Central memory CD8-positive, alpha-beta T cell (primary cell): ENCODE measurements around the gene SLC17A8.

Source experiments
- ATAC-seq: fragments of 150-1000 bp; cut with Tn5 transposase; replicated peaks from 2 replicates; pipeline ENCODE4 v1.10.0; 2022; ENCODE audit warnings: mild to moderate bottlenecking, moderate FRiP score, moderate number of reproducible peaks; ENCODE audit not compliant: poor library complexity, severe bottlenecking; ENCODE audit errors: extremely low read depth
- DNase-seq, 2 donors: peaks; one replicate each; pipeline ENCODE4 v3.0.0; 2021; ENCODE audit warnings: low spot score in 2 of 2
- H3K27ac Mint-ChIP-seq: one replicate; pipeline ENCODE4 v1.8.0; 2022; ENCODE audit warnings: low read depth, mild to moderate bottlenecking, moderate library complexity, mixed read lengths
- H3K27me3 Mint-ChIP-seq: one replicate; pipeline ENCODE4 v1.8.0; 2022; ENCODE audit warnings: mixed read lengths
- H3K36me3 Mint-ChIP-seq: one replicate; pipeline ENCODE4 v1.8.0; 2022; ENCODE audit warnings: mild to moderate bottlenecking, moderate library complexity, mixed read lengths; ENCODE audit not compliant: insufficient read depth
- H3K4me1 Mint-ChIP-seq: one replicate; pipeline ENCODE4 v1.8.0; 2022; ENCODE audit warnings: mixed read lengths
- H3K4me3 Mint-ChIP-seq: one replicate; pipeline ENCODE4 v1.8.0; 2022; ENCODE audit warnings: mild to moderate bottlenecking, moderate library complexity, mixed read lengths
- H3K9me3 Mint-ChIP-seq: one replicate; pipeline ENCODE4 v1.8.0; 2022; ENCODE audit warnings: mixed read lengths

SLC17A8 gene

DNA sequence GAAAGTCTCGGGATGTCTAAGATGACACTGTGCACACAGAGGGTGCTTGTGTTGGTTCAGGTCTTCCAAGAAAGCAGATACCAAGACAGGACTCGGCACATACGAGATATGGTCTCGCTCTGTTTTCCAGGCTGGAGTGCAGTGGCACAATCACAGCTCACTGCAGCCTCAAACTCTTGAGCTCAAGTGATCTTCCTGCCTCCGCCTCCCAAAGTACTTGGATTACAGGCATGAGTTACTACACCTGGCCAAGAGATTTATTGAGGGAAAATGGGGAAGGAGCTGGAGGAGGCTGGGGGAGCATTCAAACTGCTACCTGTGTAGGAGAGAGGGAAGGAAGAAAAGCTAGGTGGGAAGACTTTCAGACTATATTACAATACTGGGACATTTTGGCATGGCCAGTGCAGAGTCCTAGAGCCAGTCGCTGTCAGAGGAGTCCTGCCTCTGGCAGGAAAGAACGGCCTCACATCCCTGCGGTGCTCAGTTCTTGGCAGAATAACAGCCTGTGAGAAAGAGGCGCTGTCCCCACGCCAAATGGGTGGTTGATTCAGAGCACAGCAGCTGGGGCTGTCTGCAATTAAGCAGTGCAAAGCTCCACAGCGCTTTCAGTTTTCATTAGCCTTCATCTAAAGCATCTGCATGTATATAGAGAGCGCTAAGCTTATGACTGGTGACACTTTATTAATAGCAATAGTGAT is 18.3 kb downstream of the SLC17A8 start:
- no peak overlapping the region for H3K27ac Mint-ChIP-seq
- no peak for ATAC-seq
- H3K36me3 Mint-ChIP-seq: no peaks in the 10 kb centered on the region
- H3K4me3 Mint-ChIP-seq: no peak overlapping the region
- DNase-seq: no peak
- no peaks in the 10 kb centered on the region for H3K4me1 Mint-ChIP-seq
- no peaks in the 10 kb centered on the region for H3K9me3 Mint-ChIP-seq
- peaks cover 20% of the 10 kb centered on the region for H3K27me3 Mint-ChIP-seq

DNA sequence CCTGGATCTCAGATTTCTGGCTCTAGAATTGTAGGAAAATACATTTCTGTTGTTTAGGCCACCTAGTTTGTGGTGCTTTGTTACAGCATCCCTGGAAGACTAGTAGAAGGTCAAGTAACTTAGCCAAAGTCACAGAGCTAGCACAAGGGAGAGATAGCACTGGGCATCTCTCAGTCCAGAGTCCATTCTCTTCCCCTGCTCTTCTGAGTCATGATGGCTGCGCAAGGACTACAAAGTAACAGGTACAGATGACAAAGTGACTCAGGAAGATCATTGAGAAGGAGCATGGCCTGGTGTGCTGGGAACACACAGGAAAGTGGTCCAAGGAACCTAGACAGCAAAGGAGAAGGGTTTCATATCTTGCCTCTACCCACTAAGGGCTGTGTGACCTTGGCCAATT is 19.3 kb downstream of the SLC17A8 start:
- Mint-ChIP-seq H3K9me3 (no peaks in the 10 kb centered on the region), H3K4me1 (no peaks in the 10 kb centered on the region)

DNA sequence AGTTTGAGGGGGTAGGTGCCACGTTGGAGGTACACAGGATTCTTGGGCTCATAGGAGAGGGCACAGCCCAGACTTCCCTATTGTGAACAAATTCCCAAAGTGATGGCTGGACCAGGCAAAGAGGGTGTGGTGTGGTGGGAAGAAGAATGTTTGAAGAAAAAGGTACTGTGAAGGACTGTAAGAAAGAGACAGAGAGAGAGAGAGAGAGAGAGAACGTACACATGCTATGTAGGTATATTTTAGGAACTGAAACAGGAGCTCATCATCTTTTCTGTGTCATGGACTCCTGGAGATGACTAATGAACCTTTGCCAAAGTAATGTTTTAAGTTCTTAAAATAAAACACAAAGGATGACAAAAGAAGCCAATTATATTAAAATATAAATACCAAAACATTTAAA is 24.5 kb downstream of the SLC17A8 start:
- ATAC-seq: no peak
- Mint-ChIP-seq H3K36me3 (peaks cover 2% of the 10 kb centered on the region), H3K27ac (no peak overlapping the region), H3K9me3 (no peaks in the 10 kb centered on the region), H3K27me3 (peaks cover 10% of the 10 kb centered on the region), H3K4me3 (no peak overlapping the region), H3K4me1 (no peaks in the 10 kb centered on the region)
- DNase-seq: no peak

More for the DNA sequence above, 19.3 kb downstream of the SLC17A8 start:
- H3K27me3 Mint-ChIP-seq: peaks cover 20% of the 10 kb centered on the region
- no peaks in the 10 kb centered on the region for H3K36me3 Mint-ChIP-seq
- no peak for ATAC-seq
- no peak overlapping the region for H3K4me3 Mint-ChIP-seq
- H3K27ac Mint-ChIP-seq: no peak overlapping the region
- DNase-seq: no peak

DNA sequence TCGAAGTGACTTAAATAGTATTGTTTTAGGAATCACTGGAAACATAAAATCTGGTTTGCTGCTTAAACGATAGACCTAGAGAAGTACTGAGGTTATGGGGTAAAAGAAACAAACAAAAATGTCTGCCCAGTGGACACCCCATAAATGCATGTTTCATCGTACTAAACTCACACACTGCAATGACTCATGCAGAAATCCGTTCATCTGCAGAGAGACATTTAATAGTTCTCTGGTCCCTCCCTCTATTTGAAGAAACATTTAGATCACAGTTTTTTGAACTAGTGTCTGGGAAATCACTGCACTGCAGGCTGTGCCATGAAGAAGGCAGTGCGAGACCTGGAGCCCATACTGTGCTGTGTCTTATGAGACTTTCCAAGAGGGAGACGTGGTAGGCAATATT is 25.5 kb downstream of the SLC17A8 start:
- Mint-ChIP-seq H3K4me3 (no peak overlapping the region), H3K27me3 (peaks cover 14% of the 10 kb centered on the region), H3K4me1 (no peaks in the 10 kb centered on the region), H3K36me3 (peaks cover 2% of the 10 kb centered on the region), H3K9me3 (no peaks in the 10 kb centered on the region), H3K27ac (no peak overlapping the region)
- ATAC-seq (no peak), DNase-seq (no peak)

- no peak for DNase-seq
- Mint-ChIP-seq H3K4me1 (no peaks in the 10 kb centered on the region), H3K27ac (no peak overlapping the region), H3K4me3 (no peak overlapping the region), H3K36me3 (peaks cover 2% of the 10 kb centered on the region), H3K27me3 (peaks cover 17% of the 10 kb centered on the region), H3K9me3 (no peaks in the 10 kb centered on the region)
- ATAC-seq: no peak
These were observed 27.0 kb downstream of the SLC17A8 start for GRCh38 chr12:100383586-100384558.

DNA sequence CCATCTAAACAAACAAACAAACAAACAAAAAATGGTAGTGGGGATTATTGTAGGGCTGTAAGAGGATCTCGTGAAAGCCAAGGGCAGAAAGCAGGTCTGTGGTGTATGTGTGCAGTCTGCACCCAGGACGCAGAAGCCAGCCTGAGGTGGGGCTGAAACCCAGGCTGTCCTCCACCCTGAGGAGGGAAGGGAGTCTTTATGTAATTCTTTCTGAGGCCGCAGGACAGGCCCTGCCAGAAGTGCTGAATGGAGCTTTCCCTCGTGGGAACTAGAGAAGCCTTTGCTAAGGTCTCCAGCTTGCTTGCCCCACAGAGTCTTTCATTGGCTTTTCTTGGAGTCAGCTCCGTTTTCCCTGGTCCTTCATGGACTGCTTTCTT is 27.7 kb downstream of the SLC17A8 start:
- Mint-ChIP-seq H3K4me1 (no peaks in the 10 kb centered on the region), H3K27me3 (peaks cover 17% of the 10 kb centered on the region), H3K36me3 (peaks cover 2% of the 10 kb centered on the region), H3K9me3 (no peaks in the 10 kb centered on the region), H3K27ac (no peak overlapping the region), H3K4me3 (no peak overlapping the region)
- ATAC-seq: no peak
- no peak for DNase-seq

GRCh38 chr12:100388382-100388781 is 31.5 kb downstream of the SLC17A8 start:
- no peak for DNase-seq
- peaks cover 24% of the 10 kb centered on the region for H3K27me3 Mint-ChIP-seq
- H3K9me3 Mint-ChIP-seq: no peaks in the 10 kb centered on the region
- ATAC-seq: no peak
- no peak overlapping the region for H3K27ac Mint-ChIP-seq
- H3K36me3 Mint-ChIP-seq: peaks cover 2% of the 10 kb centered on the region
- no peaks in the 10 kb centered on the region for H3K4me1 Mint-ChIP-seq
- no peak overlapping the region for H3K4me3 Mint-ChIP-seq

DNA sequence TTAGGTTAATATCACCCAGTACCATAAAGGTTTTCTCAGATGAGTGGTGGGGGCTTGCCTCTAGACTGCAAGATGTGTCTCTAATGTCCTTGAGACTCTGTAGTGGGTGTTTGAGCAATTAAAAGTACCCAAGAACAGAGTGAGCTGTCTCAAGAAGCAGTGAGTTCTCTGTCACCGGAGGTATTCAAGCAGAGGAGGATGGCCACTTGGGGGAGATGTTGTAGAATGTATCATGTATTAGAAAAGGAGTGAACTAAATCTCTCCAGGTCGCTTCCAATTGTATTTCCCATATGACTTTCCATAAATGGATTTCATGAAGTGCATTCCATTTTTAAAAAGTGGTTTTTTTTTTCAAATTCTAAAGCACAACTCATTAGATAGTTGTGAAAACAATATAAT is 35.0 kb downstream of the SLC17A8 start:
- H3K27ac Mint-ChIP-seq: no peak overlapping the region

DNA sequence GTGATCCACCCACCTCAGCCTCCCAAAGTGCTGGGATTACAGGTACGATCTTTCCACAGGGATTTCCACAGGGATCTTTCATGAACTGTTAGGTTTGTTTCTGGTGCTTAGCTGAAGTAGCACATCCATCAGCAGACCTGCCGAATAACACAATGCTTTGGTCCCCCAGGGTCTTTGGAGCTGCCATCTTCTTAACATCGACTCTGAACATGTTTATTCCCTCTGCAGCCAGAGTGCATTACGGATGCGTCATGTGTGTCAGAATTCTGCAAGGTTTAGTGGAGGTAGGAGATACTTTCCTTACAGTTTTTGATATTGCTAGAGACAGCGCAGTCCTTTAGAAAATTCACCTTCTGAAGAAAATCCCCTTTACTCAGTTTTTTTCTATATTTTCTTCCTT is 36.3 kb downstream of the SLC17A8 start:
- Mint-ChIP-seq H3K4me1 (no peaks in the 10 kb centered on the region), H3K36me3 (peaks cover 2% of the 10 kb centered on the region), H3K27me3 (peaks cover 23% of the 10 kb centered on the region), H3K9me3 (no peaks in the 10 kb centered on the region), H3K27ac (no peak overlapping the region), H3K4me3 (no peak overlapping the region)
- ATAC-seq: no peak
- no peak for DNase-seq

More for the DNA sequence above, 35.0 kb downstream of the SLC17A8 start:
- DNase-seq (no peak), ATAC-seq (no peak)
- Mint-ChIP-seq H3K36me3 (peaks cover 2% of the 10 kb centered on the region), H3K9me3 (no peaks in the 10 kb centered on the region), H3K4me3 (no peak overlapping the region), H3K4me1 (no peaks in the 10 kb centered on the region), H3K27me3 (peaks cover 35% of the 10 kb centered on the region)

DNA sequence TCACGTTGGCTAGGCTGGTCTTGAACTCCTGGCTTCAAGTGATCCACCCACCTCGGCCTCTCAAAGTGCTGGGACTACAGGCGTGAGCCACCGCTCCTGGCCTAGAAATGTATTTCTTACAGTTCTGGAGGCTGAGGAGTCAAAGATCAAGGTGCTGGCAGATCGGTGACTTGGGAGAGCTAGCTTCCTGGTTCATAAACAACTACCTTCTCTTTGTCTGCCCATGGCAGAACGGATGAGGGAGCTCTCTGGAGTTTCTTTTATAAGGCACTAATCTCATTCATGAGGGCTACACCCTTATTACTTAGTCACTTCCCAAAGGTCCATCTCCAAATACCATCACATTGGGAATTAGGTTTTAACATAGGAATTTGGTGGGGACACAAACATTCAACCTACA is 38.9 kb downstream of the SLC17A8 start:
- Mint-ChIP-seq H3K36me3 (peaks cover 2% of the 10 kb centered on the region), H3K4me1 (no peaks in the 10 kb centered on the region), H3K27ac (no peak overlapping the region), H3K9me3 (no peaks in the 10 kb centered on the region), H3K27me3 (peaks cover 19% of the 10 kb centered on the region), H3K4me3 (no peak overlapping the region)
- DNase-seq: no peak
- no peak for ATAC-seq

DNA sequence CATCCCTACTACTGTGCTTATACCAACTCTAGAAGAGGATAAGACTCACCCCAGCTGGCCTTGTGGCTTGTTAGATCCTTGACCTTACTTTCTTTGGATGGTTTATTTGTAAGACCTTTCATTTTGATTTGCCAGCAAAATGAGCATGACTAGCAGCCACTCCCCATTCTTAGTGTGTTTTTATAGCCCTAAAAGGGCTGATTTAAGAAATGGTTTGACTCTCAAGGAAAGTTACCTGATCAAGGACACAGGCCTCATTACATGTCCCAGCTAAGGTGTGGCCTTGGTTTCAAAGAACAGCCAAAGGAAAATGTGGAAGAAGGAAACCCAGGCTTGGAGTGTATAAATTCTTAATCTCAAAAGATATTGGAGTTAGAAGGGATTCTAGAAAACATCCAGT is 41.4 kb downstream of the SLC17A8 start:
- H3K4me1 Mint-ChIP-seq: no peaks in the 10 kb centered on the region
- DNase-seq (no peak), ATAC-seq (no peak)
- H3K36me3 Mint-ChIP-seq: peaks cover 2% of the 10 kb centered on the region
- H3K9me3 Mint-ChIP-seq: no peaks in the 10 kb centered on the region
- no peak overlapping the region for H3K4me3 Mint-ChIP-seq
- H3K27me3 Mint-ChIP-seq: peaks cover 21% of the 10 kb centered on the region
- H3K27ac Mint-ChIP-seq: no peak overlapping the region

DNA sequence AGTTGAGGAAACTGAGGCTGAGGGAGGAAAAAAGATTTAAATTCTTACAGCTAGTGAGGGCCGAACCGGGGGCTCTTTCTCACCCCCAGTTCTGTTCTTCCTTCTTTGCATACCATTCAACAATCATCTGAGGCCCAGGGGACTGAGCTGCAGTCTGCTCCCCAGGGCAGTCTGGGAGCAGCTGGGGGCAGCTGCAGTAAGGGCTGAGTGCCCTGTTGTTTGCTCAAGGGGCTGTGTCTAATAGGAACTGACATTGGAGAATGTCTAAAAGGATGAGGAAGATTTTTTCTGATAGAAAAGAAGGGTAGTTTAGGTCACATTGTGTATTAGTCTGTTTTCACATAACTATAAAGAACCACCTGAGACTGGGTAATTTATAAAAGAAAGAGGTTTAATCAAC is 42.2 kb downstream of the SLC17A8 start:
- Mint-ChIP-seq H3K27ac (no peak overlapping the region), H3K4me3 (no peak overlapping the region), H3K9me3 (no peaks in the 10 kb centered on the region), H3K36me3 (no peaks in the 10 kb centered on the region), H3K27me3 (peaks cover 21% of the 10 kb centered on the region), H3K4me1 (no peaks in the 10 kb centered on the region)
- ATAC-seq: no peak
- no peak for DNase-seq

- no peak overlapping the region for H3K27ac Mint-ChIP-seq
- no peak overlapping the region for H3K4me3 Mint-ChIP-seq
- ATAC-seq (no peak), DNase-seq (no peak)
- no peaks in the 10 kb centered on the region for H3K36me3 Mint-ChIP-seq
- H3K9me3 Mint-ChIP-seq: no peaks in the 10 kb centered on the region
- H3K4me1 Mint-ChIP-seq: no peaks in the 10 kb centered on the region
- peaks cover 10% of the 10 kb centered on the region for H3K27me3 Mint-ChIP-seq
These were observed 44.8 kb downstream of the SLC17A8 start for GRCh38 chr12:100401660-100402059.
